NCI-H82 treated with DMSO at 0.1 percent for 48 hours (cell line): Measurements from ENCODE around the gene FCER1G.

Experiments used
- DNase-seq: peaks from one replicate; lab custom pipeline; 2025; ENCODE audit not compliant: unreplicated experiment; lab: John Stamatoyannopoulos, UW

Gene FCER1G

GRCh38 chr1:161261261-161262235 is 46.5 kb downstream of the FCER1G start:
- no peak for DNase-seq

DNA sequence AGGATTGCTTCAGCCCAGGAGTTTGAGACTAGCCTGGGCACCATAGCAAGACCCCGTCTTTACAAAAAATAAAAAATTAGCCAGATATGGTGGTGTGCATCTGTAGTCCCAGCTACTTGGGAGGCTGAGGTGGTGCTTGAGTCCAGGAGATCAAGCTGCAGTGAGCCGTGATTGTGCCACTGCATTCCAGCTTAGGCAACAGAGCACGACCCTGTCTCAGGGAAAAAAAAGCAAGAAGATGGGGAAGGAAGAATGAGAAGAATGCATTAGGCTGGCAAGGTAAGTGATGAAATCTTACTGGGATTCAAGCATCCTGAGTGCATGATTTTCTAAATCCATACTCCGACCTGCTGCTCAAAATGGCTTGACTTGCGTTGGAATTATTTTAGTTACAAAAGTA is 50.2 kb downstream of the FCER1G start:
- DNase-seq, result no peak

GRCh38 chr1:161266202-161266601 is 51.1 kb downstream of the FCER1G start:
- no peak for DNase-seq

DNA sequence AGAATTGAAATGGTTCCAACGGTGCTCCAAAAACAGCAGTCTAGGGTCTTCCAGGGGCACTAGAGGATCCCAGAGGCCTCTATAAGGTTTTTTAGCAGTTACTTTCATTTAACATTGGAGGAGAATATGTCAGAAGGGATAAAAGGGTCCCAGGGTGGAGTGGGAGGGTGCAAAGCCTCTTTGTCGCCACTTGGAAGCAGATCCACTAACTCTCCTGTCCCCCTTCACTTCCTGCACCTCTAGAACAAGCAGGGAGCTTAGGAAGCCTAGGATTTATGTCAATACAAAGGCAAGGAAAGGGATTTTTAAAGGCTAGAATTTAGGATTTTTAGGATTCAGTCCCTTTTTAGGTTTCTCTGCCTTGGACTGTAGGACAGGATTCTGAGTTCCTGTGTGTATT is 51.7 kb downstream of the FCER1G start:
- no peak for DNase-seq

DNA sequence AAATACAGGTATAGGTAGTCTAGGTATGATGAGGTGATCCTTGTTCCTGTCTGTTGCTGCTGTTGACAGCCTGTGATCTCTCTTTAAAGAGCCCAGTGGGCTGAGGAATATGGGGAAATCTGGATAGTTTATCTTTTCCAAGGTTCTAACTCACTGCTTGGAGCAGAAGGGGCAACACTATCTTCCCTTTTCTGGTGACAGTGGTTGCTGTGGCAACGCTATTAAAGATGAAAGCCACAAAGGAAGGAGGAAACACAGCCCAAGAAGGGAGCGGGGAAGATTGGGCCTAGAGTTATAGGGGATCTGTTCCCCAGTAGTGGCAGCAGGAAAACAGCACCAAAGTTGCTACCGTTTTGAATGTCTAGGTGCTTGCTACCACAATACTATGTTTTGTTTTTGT is 52.2 kb downstream of the FCER1G start:
- no peak for DNase-seq
